Hematopoietic multipotent progenitor cell treated with erythropoietin and hydrocortisone succinate and interleukin-3 and kit ligand, for 6 days (in vitro differentiated cells): Measurements from ENCODE around the gene PRUNE2.
A peak's percentile ranks its signal among the peaks of the same experiment; 100 is the strongest.

Source experiments
- DNase-seq: peaks from one replicate; pipeline ENCODE4 v3.0.0-alpha.2; 2015

The PRUNE2 gene

DNA sequence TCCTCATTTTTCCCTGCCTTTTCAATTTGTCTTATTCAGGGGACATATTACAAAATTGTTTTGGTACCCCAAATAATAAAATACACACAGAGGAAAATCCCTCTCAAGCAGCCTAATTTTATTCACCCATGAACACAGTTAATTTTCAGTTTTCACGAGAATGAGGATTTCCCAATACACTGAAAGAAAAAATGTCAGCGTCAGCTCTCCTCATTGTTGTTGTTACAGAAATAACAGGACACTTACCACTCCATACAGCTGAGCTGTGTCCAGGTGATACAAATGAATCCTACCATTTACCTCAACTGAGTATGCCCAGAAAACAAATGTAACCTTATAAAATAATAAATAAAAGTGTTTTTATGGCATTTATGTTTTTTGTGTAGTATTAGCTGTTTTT, 286.3 kb downstream of the PRUNE2 start:
- DNase-seq, result no peak

DNA sequence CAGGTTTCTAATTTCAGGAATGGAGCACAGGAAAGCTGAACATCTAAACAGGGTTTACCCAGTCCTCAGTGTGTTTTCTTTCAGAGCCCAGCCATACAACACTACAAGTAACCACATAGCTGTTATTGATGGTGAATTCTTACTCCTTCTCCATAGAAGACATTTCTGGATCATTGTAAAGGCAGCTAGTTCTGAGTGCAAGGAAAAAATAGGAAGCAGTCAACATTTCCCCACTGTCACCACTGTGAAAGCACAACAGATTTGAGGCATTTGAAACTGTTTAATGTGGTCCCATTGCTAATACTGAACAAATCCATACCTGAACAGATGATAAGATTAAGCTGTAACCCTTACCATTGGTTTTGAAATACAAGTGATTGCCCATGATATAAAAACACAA, 286.7 kb downstream of the PRUNE2 start:
- DNase-seq, result no peak

DNA sequence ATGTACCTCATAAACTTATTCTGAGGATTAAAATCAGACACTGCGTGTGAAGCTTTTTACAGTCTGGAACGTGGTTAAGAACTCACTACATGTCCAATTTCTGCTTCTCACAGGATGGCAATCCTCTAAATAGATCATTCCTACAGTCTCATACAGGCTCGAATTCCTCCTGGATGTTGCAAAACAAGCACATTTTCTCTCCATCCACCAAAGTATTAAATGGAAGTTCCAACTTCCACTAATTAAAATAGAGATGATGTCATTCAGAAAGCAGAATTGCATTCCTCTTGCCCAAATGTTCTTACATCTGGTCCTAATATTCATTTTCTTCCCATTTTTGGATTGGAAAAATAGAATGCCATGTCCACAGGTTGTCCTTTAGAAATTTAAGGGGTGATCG, 287.2 kb downstream of the PRUNE2 start:
- no peak for DNase-seq

DNA sequence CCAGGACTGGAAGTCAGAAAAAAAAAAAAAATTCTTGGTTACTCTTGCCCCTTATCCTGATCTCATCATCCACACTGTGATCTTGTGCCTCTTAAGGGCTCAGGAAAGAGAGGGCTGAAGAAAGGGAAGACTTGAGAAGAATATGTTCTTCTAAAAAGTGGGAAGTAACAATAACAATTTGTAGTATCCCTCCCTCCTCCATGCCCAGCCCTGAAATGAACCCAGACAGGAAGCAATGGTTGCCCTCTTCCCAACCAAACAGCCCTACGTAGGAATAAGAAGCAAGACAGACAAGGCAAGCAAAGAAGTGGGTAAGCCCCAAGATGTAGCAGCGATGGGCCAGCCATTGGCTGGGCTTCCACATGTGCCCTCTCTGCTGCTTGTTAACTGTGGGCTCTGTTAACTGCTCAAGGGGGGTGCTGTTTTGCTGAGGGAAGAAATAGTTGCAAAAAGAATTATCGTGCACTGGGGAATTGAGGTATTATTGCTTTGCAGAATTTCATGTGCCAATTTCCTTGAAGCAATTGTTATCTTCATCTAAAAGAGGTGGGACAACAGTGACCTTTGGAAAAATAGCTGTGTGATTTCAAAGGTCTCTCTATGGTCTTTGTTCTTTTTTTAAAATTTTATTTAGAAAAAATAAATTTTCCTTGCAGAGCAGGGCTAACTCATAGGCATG, 288.3 kb downstream of the PRUNE2 start:
- DNase-seq, result no peak

DNA sequence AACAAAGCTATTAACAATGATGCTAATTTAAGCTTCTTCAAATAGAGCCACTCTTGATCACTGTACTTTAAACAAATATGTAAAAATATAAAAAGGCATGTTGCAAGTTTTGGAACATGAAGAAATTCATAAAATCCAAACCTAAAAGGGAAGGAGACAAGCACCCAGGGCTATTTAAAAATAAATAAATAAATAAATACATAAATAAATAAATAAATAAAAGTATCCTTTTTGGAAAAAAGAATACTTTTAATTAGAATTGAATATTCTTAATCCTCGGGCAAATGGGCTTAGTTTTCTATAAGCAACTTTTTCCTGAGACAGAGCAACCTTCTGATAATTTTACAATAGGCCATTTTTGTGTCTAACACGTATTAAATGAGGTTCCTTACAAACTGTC, 289.1 kb downstream of the PRUNE2 start:
- DNase-seq, result no peak

DNA sequence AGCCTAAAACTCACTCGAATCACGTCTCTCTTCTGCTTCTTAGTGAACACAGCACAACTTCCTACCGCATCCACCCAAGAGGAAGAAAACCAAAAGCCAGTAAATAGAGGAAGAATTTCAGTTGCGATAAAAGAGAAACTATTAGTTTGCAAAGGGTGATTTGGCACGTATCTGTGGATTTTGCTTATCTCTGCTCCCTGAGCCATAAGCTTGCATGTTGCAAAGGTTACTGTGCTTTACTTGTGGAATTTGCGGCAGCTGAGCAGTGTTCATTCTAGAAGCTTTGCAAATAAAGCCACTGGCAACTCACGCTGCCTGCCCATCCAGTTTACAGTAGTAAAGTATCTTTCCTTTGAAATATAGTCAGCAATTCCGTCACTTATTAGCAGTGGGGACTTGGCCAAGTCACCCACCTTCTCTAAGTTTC, 290.7 kb downstream of the PRUNE2 start:
- DNase-seq, result peak; percentile 64

DNA sequence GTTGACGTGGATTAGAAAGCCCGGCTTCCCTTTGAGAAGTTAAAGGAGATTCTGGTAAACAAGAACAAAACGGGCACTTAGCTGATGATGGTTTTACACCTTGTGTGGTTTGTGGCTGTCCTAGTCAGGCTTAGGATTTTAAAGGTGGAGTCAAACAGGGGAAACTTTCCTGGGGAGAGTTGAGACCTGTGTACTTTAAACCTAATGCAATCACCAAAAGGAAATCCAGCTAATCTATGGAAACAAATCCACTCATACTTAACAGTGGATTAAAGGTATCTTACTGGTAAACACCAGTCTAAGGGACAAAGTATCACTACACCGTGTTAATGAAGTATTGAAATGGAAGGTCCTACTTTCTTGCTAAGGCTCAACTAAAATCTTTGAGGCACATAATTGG, 291.9 kb downstream of the PRUNE2 start:
- no peak for DNase-seq

DNA sequence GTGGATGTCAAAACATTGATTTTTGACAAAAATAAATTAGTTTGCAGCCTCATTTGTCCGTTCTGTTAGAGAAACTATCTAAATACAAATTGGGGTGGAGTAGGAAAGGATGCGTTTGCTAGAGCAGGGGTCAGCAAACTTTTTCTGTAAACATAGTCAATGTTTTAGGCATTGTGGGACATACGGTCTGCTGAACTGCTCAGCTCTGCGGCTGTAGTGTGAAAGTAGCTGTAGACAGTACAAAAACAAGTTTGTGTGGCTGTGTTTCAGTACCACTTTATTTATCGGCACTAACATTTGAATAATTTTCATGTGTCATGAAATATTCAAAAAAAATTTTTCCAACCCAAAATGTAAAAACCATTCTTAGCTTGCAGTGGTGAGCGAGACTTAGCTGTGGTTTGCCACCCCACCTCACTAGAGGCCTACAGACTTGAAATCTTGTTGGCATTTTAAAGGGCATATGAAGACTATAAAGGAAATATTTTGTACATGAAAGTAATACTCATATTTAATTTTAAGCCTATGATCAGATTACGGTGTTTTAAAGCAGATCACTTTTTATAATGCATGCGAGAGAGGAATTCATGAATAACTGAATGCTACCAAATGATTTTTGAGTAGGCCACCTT, 292.6 kb downstream of the PRUNE2 start:
- DNase-seq, result no peak

DNA sequence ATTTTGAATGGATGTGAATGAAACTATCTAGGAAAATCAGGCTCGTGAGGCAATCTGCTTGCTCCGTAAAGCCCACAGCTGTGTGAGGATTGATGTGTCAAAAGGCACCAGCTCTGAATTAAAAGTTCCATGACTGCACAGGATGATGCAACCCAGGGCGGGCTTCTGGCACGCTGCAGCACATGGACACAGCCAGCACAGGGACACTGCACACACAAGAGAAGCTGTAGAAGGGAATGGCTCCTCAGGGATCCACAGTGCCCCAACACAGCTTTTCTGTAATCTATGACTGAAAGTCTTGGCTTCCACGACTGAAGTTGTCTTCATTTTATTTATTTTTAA, 295.9 kb downstream of the PRUNE2 start:
- no peak for DNase-seq

DNA sequence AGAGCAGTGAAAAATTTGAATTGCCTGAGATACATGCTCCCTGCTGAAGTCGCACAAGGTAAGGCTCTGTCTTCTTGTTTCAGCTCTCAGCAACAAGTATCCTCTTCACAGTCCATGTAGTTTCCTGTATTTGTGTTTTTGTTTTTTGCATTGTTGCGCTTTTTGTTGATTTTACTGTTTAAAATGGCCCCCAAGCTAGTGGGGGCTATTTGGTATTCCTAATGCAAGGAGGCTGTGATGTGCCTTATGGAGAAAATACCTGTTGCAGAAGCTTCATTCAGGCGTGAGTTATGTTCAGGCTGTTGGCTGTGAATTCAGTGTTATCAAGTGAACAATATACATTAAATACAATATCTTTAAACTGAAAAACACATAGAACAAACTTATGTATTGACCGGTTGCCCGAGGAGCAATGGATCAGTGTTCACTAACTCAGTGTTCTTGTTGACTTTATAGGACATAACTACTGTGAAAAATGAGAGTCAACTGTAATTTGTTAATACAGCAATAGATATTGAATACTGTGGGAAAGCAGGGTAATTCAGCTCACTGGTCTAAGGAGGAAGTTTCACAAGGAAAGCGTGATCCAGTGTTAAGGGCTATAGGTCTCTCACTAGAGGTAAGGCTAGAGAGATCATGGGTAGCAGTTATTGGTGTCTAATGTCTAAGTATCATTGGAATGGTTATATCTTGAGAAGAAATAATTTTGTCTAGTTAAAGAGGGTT, 296.5 kb downstream of the PRUNE2 start:
- DNase-seq, result no peak

DNA sequence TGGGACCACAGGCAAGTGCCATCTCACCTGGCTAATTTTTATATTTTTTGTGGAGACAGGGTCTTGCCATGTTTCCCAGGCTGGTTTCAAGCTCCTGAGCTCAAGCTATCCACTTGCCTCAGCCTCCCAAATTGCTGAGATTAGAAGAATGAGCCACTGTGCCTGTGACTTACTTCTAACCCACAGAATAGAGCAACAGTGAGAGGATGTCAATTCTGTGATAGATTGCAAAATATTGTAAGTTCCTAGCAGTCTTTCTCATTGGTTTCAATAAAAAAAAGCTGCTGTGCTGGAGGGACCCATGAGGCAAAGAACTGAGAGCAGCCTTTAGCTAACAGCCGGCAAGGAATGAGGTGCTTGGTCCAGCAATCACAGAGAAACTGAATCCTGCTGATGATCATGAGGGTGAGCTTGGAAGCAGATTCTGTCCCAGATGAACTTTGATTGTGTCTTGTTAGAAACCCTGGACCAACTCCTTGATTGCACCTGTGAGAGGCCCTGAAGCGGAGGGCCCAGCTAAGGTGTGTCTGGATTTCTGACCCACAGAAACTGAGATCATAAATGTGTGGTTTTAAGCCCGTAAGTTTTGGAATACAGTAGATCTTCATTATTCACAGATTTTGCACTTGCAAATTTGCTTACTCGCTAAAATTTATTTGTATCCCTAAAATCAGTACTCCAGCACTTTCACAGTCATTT, 297.2 kb downstream of the PRUNE2 start:
- DNase-seq, result no peak

DNA sequence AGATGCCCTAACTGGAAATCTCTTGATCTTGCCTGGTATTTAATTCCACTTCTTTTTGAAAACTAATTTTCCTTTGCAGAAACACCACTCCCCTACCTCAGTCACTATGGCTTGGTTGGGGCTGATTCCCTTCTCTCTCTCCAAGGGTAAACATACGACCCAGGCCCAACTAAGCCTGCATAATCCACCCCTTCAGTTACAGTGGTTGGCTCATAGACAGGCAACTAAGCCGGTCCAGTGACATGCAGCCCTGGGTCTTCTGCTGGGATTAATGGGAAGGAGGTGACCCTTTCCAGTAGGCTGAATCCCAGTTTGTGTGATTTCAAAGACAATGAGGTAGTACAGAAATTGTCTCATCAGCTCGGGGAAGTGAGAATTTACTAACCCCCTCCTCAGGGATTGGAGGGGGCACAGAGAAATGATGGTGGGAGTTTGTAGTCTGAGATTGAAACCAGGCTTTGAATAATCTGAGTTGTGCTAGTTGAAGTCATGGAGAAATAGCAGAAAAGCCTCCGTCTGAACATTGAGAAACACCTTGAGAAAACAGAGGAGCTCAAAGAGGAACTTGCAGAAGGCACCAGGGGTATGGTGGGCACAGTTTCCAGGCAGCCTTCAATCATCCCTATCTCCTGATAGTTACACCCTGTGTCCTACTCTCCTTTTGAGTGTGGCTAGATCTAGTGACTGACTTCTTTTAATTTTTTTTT, 298.0 kb downstream of the PRUNE2 start:
- DNase-seq, result no peak

DNA sequence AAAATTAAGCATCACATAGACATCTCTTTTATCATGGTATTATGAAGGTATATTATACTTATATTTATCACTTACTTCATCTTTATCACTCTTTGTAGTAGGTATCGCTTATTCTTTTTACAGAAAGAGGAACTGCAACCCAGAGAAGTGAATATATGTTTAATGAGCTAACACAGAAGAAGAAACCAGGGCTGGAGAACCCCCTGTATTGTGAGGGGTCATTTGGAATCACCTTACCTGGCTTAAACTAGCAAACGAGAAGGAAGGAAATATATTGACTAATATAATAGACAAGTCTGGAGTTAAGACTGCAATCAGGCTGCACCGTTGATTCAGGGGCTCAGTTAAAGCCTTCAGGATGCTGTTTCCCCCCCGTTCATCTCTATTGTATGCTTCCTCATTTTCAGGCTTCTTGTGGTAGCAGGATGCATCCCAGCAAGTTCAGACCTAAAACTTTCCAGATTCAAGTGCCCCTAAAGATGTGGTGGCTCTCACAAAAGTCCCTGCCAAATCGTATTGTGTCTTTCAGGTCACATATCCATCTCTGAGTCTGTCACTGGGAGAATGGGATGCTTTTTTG, 300.5 kb downstream of the PRUNE2 start:
- DNase-seq, result no peak

DNA sequence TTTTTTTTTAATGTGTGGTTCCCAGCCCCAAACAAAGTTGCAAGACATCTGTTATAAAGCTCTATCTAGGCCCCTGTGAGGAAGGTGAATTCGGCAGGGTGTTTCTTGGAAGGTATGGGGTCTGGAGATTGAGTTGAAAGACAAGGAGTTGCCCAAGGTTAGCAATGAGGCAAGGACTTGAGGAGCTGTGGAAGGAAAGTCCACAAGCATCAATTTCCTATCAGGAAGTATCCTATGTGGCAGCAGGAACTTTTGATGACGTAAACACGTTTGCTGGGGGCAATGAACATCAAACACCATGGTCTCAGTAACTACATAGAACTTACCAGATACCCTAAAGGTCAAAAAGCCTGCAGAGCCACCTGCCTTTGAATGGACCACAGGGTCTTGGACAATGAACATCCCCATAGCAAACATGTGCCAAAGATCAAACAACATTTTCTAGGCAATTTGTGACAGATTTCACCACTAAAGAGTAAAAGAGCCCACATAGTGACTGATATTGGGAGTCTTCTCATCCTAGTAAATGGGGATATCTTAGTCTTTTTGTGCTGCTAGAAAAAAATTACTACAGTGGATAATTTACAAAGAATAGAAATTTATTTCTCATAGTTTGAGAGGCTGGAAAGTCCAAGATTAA, 301.9 kb downstream of the PRUNE2 start:
- DNase-seq, result no peak

DNA sequence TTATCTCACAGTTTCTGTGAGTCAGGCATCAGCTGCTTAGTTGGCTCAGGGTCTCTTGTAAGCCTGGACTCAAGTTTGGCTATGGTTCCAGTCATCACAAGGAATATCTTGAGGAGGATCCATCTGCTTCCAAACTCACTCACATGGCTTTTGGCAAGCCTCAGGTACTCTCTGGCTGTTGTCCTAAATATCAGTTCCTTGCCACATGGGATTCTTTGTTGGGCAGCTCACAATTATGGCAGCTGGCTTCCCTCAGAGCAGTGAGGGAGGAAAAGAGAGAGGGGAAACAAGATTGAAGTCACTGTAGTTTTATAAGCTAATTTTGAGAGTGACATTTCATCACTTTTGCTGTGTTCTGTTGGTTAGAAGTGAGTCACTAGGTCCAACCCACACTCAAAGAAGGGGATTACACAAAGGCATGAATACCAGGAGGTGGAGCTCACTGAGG, 302.4 kb downstream of the PRUNE2 start:
- DNase-seq, result no peak

DNA sequence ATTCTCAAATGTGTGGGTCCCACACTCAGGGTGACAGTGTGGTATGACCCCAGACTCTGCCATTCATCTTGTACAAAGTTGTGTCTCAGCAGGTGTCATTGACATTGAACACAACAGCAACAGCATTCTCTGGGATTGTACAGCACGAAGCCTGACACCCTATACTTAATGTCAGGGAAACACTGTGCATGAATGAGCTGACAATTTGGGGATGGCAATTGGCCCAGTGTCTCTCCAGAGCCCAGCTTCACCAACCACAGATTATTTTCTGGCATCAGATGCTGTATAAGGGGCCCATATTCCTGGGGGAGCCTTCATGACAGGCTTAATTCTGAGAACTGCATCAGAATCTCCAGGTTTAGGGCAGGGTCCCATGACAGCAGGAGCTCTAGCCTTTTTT, 303.7 kb downstream of the PRUNE2 start:
- no peak for DNase-seq

DNA sequence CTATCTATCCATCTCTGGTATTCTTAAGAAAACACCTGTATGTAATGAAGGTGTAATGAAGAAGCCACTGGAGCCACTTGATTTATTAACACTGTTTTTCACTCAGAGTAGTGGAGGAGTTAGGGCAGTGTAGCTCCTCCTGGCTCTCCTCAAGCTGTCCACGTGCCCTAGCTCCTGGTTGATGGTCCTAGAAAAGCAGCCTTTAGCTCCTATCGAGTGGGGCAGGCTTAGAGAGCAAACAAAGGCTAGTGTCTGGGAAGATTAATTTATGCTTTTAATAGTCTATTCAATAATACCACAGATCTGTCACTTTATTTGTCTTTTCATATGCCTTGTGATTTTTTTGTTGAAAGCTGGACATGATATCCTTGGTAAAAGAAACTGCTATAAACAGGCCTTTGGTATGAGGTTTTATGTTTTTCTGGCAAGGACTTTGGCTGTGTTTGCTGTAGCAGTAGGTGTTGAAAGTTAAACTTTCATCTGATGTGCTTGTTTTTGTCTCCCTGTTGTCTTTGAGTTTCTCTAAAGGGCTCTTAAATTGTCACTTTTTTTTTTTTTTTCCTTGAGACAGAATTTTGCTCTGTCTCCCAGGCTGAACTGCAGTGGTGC, 305.8 kb downstream of the PRUNE2 start:
- no peak for DNase-seq

DNA sequence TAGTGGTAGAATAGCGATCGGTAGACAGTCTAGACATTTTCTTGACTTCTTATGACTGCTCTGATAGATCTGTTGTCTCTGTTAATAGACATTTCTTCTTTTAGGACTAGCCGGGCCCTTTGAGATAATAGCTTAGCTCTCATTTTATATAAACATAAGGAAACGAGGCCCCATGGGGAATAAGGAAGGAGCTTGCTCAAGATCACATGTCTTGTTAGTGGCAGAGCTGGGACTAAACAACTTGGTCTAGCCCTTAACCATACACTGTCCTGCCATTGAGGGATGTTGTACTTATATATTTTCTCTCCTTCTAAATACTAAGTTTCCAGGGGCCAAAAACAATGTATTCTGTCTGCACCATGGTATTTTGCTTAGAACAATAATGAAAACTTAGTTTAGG, 306.9 kb downstream of the PRUNE2 start:
- DNase-seq, result no peak

DNA sequence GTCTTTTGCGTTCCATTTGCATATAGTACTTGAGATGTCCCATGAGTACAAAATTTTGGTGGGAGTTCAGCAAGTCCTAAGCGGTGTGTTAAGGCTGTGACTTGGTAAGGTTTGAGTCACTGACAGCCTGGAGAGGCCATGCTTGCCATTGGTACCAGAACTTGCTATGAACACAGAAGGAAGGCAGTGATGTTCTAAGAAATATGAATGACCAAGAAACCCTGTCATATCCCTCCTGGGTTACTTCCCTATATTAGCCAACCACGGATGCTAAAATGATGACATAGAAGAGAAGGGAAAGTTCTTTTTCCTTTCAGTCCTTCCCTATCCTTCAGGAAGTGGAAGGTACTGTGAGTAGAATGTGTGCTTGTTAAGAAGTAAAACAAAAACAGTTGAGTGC, 310.3 kb downstream of the PRUNE2 start:
- DNase-seq, result no peak

DNA sequence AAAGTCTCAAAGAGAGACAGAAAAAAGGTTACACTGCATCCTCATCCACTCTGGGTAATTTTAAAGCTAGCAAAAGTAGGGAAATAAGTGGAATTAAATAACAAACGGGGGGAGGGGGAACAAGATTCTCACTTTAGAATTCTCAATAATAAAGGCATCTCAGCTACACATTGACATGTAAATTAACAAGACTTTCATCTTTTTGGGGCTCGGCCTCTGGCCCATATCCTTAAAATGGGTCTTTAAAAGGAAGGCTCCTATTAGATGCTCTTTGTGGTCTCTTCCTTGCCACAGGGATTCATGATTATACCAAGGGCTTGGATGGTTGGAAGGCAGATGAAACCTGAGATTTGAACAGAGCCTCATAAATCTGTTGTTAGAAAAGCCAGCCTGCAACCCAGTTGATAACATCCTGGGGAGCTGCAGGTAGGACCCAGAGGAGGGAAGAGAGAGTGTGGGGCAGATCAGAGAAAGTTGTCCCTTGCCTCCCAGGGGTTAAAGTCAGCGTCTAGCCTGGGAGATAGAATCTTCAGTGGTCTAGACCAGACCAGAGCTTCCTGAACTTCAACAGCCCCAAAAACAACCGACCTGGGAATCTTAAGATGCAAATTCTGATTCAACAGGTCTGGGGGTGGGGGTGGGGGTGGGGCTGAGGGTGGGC, 311.0 kb downstream of the PRUNE2 start:
- no peak for DNase-seq
